H4 (cell line): ENCODE results near the gene REEP5. TPM values are rescaled to one million over a fixed set of nuclear protein-coding genes. Genes with fewer than 3 reads are reported as not detected.
"Not testable (repeated sequence)": the region's sequence is repeated elsewhere in the genome, so short reads cannot be mapped to it uniquely, and the experiment has no call there.

Source experiments
- DNase-seq: peaks from one replicate; pipeline ENCODE4 v3.0.0-alpha.2; 2015; ENCODE audit warnings: low spot score
- total RNA-seq: library from RNA; depleted of rRNA; stranded (reverse); fragments of >200 nt; shearing (Covaris generic); gene quantifications from 2 replicates; pipeline ENCODE4 v1.2.3, GENCODE V29; 2014

REEP5 gene
- total RNA-seq, 1 experiment from 2014 or later, result 35.6 TPM

DNA sequence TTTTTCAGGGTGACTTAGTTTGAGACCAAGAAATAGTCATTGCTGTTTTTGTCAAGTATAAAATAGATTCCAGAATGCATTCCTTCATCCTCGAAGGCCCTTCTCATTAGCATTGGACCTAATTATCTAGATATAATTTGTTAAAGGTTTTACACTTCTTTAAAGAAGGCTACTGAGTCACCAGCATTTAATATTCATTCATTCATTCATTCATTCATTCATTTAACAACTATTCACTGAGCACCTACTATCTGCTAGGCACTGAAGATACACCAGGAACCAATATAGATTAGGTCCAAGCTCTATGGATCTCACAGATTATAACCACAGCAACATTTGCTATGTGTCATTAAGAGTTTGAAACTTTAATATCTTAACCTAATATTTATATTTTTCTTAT, 11.1 kb upstream of the REEP5 start:
- no peak for DNase-seq

DNA sequence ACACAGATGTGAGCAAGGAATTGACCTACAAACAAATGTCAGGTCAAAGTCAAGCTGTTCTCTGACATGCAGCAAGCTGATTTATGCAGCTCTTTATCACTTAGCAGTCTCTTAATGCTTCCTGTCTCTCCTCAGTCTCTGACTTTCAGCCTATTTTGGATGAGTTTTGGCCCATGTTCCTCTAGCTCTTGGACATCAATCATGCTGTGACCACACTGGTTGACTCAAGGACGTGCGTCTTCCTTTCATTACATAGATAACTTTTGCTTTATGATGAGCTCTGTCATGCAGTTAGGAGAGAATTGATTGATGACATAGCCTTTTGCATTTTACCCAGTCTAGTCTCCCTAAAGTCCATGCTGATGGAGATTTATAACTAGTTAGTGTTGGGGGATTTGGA, 9.4 kb upstream of the REEP5 start:
- no peak for DNase-seq

DNA sequence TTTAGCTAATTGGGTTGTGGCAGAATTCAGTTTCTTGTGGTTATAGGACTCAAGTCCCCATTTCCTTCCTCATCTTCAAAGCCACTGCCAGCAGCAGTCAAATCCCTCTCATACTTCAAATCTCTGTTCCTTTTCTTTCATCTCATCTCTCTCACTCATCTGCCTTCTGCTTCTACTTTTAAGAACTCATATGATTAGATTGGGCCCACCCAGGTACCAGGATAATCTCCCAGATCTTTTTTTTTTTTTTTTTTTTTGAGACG, 8.0 kb upstream of the REEP5 start:
- DNase-seq, result no peak

DNA sequence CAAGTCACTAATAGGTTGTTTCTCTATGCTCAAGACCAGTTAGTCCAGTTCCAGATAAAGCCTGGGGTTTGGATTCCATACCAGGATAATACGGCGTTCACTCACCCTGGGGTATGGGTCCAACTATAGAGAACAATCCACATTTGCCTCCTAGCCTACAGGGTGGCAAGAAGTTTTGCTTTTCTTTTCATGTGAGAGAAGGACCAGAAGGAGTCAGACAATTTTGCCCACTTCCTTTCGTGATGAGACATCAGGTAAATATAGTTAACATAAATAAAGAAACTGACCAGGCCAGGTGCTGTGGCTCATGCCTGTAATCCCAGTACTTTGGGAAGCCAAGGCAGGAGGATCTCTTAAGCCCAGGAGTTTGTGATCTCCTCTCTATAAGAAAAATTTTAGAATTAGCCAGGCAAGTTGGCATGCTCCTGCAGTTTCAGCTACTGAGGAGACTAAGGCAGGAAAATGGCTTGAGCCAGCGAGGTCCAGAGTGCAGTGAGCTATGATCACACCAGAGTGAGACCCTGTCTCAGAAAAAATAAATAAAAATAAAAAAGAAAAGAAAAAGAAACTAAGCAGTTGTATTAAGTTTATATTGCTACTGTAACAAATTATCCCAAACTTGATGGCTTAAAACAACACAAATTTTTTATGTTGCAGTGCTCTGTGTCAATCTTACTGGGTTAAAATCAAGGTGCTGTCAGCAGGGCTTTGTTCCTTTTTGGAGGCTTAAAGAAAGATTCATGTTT, 7.5 kb upstream of the REEP5 start:
- DNase-seq, result no peak

DNA sequence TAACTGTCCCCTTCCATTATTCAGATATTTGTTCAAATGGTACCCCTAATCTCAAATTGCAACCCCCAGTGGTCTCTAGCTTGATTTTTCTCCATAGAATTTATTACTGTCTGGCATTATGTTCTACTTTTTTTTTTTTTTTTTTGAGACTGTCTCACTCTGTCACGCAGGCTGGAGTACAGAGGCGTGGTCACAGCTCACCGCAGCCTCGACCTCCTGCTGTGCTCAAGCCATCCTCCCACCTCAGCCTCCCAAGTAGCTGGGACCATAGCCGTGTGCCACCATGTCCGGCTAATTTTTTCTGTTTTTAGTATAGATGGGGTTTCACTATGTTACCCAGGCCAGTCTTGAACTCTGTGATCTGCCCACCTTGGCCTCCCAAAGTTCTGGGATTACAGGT, 2.0 kb upstream of the REEP5 start:
- no peak for DNase-seq

DNA sequence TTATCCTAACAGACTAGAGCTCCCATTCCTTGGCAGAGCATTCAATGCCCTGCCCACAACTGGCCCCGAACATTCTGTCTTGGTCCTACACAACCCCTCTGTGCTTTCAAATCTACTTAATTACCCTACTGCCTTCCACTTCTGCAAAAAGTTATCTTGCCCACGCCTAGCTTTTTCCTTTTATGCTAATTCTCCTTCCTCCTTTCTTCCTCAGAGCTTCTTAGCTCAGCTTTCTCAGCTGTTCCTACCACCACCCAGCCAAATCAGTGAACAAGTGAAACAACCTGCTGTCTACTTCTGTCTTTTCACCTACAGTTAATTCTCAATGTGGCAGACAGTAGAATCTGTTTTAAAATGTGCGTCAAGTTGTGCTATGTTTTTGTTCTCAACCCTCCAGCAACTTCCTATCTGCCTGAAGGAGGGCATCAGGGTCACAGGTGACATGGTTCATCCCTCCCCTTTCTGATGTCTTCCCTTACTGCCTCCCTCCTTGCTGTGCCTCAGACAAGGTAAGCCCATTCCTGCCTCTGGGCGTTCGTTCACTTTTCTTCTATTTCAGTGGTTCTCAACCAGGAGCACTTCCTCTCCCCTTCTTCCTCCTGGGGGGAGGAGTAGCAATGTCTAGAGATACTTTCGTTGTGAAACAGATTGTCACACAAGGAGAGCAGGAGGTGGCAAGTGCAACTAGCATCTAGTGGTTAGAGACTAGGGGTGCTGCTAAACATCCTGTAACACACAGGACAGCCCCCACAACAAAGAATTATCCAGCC, 1.3 kb upstream of the REEP5 start:
- DNase-seq, result no peak

DNA sequence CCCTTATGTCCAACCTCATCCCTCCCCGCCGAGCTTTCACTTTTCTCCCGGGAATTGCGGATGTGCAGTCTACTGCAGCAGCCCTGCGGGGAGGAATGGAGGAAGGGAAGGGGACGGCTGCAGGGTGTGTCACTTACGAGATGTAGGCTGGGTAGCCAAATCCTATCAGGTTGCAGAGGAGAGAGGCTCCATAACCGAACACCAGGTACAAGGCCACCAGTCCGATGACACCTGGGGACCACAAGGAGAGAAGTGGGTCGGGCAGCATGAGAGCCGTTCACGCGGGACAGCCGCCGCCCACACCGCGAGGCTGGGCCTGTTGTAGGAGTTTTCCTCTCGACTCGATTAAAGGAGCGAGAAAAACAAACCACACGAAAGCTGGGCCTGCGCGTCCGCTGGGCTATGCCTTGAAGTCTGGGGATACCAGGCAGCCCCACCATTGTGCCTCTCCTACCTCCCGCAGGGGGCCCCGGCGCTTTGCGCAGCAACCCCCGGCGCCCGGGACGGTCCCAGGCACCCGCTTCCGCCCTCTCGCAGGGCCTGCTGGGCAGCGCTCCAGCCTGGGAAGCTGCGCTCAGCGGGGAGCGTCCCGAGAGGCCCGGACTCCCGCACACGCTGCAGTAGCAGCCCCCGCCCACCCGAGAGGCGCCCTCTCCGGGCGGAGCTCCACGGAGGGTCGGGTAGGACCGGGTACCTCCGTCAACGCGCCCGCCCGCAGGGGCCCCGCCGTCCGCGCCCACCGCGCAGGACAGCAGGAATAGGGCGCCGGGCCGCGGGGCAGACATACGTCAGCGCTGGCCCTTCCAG, 798 bp downstream of the REEP5 start:
- peak; percentile 67 for DNase-seq

DNA sequence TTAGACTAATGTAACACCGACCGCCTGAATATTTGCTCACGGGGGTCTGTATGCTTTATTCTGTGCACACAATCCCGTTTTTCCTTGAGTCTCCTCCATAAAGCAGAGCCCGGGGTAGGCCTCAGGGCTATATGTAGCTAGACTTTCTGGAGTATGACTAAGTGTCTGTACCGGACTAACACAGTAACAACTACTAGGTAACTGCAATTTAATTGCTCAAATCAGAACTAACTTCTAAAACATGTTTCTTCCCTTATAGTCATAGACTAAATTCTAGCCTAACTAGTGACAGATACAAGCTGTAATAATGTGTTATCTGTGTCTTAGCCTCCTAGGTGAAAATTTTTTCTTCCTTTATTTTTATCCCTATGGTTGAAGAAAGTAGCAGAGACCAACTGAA, 2.1 kb downstream of the REEP5 start:
- no peak for DNase-seq

DNA sequence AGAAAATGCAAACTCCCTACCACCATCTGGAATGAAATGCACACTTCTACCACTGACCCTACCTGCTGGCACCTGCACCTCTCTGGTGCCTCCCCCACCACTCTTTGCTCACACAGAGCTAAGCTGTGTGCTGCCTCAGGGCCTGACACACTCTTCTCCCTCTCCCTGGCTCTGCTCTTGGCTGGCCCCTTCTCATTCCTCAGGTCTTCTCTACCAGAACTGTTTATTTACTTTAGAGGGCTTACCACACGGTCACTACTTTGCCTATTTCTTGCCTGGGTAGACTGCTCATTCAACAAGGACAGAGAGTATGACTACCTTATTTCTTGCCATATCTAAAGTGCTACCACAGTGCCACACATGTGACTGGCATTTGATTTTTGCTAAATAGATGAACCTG, 3.3 kb downstream of the REEP5 start:
- no peak for DNase-seq

DNA sequence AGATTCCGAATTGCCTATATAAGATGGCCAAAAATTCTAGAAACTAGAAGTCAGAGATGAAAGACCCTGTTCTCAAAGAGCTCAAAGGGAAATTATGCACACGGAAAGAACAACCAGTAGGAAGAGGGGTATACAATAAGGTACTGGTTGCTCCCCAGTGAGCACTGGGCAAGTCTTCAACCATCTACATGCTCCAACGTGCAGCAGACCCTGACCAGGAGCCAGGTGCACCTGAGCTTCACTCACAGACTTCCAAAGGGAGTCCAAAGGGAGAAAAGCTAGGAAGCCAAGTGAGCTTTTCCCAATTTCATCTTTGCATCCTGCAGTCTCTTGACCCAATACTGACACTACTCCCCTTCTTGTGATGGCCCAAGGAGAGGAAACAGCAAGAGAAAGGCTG, 3.9 kb downstream of the REEP5 start:
- no peak for DNase-seq

DNA sequence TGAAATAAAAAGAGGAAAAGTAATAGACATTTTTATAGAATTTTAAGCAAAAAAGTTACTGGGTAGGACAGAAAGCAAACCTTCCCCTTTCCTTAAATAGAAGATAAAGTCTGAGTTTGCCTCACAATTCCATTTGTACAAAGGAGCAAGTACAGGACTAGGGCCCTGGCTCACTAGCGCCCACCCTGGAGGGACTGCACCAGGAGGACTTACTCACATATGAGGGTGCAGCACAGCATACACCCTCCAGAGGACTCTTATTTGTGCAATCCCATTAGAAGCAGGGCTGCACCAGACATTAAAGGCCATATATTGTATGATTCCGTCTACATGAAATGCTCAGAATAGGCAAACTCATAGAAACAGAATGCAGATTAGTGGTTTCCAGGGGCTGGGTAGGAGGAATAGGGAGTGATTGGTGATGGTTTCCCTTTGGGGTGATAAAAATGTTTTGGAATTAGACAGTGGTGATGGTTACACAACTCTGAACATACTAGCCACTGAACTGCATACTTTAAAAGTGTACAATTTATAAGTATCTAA, 4.5 kb downstream of the REEP5 start:
- DNase-seq, result no peak

DNA sequence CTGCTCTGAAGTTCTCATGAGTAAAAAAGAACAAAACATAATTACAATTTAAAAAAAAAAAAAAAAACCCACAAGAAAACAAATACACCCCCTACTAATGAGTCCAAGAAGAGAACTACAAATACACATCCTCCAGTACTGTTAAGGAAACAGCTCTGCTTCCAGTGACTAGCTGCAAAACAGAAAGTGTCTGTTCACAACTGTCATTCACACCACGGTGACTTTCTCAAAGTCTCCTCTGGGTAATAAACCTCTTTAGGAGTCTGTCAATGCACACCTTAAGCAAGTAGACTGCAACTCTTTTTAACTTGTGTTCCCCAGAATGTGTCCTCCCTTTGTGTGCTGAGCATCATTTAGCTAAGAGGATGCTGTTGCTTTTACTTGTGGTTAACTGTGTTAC, 6.2 kb downstream of the REEP5 start:
- no peak for DNase-seq

DNA sequence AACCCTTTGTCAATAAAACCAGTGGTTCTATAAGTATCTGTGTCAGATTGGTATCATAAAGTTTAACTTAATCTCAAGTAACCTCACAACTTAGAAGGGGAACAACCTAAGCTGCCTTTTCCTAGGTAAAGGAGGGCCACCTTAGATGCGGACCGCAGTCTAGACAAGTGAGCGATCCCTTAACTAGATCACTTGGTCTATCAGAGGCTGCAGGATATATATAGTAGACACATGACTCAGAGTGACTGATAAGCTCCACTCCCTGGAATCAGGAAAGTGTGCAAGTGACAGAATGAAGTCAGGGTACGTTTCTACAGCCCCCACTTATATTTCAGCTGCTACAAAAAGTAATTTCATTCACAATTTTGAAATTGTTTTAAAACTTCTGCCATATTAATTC, 7.4 kb downstream of the REEP5 start:
- DNase-seq, result no peak

DNA sequence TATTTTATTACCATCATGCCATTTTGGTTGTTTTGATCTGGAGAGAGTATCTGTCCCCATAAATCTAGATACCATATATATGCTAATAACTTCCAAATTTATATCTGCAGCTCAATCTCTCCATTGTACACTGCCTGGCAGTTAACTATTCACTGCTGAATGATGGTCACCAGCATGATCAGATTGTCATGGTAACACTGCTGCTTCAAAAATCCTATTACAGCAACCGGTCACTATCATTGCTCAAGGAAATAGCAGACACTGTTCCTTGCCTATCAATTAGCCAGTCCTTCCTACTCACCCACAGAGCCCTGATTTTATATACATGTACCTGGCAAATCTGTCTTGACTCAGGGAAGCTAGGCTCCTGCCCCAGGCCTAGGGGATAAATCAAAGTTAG, 11.5 kb downstream of the REEP5 start:
- no peak for DNase-seq

DNA sequence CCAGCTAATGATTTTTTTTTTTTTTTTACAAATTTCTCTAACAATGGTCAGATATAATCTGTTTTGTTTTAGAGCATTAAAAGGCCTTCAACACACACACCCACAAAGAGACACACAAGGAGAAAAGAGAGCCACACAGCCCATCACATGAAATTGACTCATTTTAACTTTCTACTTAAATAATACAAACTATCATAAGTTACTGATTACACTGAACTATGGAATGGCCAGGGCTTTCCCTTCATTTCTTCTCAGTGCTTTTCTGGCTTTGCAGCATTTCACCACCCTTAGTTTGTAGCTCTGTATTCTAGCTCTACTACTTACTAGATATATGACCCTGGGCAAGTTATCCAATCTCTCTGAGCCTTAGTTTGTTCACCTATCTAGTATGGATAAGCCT, 13.2 kb downstream of the REEP5 start:
- no peak for DNase-seq

DNA sequence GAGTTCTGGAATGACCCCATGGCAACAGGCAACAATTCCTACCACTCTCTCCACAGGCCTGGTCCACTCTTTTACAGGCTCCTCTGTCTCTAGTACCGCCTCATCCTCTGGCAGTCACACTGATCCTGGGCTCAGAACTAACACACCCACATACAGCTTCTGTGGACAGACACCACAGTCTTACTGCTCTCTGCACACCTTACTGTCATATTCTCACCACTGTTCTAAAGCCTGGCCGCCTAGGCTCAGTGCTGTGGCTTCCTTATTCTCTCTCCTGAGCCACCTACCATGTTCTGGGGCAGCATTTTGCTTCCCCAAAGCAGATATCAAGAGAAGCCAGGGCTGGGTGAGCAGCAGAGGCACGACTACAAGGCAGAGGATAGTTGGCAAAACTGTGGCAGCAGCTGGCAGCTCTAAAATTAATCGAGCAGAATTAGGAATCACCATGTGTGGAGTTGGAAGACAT, 14.8 kb downstream of the REEP5 start:
- DNase-seq, result no peak

DNA sequence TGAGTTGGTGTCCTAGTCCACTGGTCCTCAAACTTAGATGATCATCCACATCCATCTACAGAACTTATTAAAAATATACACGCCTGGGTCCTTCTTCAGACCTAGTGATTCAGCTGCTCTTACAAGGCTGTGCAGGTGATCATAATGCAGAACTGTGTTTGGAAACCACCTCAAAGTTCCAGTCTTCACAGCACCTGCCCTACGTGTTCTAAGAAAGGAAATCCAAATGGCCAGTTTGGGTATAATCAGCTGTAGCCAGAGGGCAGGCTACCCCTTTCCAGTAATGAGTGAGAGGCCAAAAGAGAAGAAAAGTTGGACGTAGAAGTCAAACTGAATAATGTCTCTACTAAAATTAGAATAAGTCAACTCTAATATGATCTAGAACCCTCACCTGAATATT, 15.4 kb downstream of the REEP5 start:
- DNase-seq, result no peak

DNA sequence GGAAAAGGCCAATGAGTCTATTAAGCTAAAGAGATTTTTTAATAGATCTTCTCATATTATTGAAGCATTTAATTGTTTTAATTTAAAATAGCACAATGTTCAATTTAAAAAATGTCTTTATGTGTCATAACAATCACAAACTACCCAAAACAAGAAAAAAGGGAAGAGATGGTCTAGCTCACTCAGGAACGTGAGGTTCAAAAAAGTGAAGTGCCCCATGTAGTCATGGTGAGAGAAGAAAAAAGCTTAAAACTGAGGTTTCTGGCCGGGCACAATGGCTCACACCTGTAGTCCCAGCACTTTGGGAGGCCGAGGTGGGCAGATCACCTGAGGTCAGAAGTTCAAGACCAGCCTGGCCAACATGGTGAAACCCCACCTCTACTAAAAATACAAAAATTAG, 17.0 kb downstream of the REEP5 start:
- DNase-seq, result not testable (repeated sequence)

DNA sequence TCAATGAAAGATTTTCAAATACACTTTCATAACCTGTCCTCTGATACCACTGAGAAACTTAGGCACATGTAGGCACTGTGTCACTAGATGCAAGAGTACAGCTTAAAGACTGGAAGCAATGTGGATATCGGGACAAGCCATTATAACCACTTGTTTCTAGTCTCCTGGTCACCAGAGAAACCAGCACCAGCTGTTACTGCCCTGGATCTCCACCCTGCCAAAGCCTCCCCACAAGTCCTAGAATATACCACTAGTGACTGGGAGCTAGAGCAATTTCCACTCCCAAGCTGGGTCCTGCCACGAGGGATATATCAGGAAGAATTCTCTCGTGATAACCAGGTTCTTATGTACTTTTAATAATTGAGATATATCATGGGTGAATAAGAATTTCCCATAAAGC, 19.5 kb downstream of the REEP5 start:
- no peak for DNase-seq

DNA sequence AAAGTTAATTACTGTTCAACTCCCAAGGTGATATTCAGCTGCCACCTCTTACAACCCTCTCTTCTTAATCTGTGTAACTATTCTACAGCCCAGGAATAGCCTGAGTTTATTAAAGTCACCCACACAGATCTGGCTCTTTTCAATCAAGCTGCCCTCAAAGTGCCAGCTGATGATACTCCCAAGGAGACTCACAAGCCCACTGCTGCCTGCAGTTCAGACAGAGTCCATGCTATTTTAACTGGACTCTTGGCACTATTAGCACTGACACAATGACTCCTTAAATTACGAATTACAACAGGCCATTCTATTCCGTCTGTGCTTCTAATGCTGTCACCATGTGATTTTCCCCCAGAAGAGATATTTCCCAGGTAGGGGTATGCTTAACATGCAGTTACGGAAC, 26.3 kb downstream of the REEP5 start:
- DNase-seq, result no peak

DNA sequence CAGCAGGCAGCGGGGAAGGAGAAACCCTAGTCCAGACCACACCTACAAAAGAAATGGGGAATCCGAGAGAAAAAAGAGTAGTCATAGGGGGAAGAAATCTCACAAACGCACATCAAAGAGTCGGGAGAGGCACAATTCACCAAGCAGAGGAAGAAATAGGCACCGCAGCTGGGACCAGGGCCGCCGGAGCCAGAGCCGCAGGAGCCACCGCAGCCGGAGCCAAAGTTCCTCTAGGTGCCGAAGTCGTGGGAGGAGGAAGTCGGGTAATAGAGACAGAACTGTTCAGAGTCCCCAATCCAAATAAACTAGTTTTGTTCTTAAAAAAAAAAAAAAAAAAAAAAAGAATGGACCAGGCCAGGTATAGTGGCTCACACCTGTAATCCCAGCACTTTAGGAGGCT, 29.3 kb downstream of the REEP5 start:
- DNase-seq, result no peak

DNA sequence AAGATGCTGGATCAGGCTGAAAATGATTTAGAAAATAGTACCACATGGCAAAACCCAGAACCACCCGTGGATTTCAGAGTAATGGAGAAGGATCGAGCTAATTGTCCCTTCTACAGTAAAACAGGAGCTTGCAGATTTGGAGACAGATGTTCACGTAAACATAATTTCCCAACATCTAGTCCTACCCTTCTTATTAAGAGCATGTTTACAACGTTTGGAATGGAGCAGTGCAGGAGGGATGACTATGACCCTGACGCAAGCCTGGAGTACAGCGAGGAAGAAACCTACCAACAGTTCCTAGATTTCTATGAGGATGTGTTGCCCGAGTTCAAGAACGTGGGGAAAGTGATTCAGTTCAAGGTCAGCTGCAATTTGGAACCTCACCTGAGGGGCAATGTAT, 30.0 kb downstream of the REEP5 start:
- not testable (repeated sequence) for DNase-seq

DNA sequence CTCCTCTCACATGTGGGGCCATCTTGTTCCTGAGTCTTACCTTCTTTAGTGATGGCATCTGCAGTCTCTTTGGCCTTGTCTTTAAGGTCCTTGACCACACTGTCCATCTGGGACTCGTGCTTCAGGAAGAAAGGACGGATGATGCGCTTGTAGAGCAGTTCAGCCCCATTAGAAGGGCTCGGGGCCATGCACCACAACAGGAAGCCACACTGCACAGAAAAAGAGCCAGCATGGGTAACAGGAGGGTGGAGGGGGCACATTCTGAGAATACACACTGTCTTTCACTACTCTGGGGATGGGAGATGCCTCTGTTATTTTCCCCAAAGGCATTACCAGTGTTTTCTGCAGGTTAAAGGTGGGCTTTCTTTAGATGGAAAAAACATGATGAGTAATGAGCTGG, 35.1 kb downstream of the REEP5 start:
- no peak for DNase-seq
